GM21526 (cell line): ENCODE measurements around the gene OGFOD2.

ENCODE experiments used
- ATAC-seq: cut with Tn5 transposase; IDR thresholded peaks from one replicate; pipeline ENCODE4 v1.9.1; 2021; ENCODE audit warnings: moderate library complexity; ENCODE audit not compliant: unreplicated experiment, low FRiP score

OGFOD2 gene

GRCh38 chr12:122949816-122950675 lies 25.0 kb upstream of the OGFOD2 start:
- ATAC-seq: no peak

DNA sequence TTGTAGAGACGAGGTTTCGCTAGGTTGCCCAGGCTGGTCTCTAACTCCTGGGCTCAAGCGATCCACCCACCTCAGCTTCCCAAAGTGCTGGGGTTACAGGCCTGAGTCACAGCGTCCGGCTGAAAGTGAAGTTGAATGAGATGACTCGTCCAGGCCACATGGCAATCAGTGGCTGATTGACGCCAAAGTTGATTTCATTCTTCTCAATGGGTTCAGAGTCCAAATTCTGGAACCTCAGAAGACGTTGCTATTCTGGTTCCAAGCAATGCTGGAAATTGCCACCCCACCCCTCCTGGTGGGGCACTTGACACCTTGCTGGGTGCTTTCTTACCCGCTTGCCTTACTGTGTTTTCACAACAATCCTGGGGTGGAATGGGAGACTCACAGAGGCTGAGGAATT lies 23.6 kb upstream of the OGFOD2 start:
- no peak for ATAC-seq

- ATAC-seq: peak; percentile 71
These were observed 22.8 kb upstream of the OGFOD2 start for GRCh38 chr12:122951979-122952892.

- ATAC-seq: no peak
These were observed 19.9 kb upstream of the OGFOD2 start for GRCh38 chr12:122955156-122955555.

DNA sequence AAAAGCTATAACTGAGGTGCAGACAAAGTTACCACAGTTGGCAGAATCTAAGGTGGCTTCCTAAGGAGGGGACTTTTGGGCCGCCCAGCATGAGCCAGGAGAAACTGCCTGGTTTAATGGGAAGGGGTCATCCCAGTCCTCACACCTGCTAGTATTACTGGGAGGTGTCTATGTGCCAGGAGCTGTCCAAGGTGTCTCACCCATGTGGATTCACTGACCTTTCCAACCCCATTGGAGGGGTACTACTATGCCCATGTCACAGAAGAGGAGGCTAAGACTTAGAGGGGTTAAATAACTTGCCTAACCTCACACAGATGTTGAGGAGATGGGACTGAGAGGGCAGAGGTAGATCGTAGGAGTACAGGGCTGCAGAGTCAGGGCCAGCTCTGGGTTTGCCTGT lies 19.0 kb upstream of the OGFOD2 start:
- no peak for ATAC-seq

DNA sequence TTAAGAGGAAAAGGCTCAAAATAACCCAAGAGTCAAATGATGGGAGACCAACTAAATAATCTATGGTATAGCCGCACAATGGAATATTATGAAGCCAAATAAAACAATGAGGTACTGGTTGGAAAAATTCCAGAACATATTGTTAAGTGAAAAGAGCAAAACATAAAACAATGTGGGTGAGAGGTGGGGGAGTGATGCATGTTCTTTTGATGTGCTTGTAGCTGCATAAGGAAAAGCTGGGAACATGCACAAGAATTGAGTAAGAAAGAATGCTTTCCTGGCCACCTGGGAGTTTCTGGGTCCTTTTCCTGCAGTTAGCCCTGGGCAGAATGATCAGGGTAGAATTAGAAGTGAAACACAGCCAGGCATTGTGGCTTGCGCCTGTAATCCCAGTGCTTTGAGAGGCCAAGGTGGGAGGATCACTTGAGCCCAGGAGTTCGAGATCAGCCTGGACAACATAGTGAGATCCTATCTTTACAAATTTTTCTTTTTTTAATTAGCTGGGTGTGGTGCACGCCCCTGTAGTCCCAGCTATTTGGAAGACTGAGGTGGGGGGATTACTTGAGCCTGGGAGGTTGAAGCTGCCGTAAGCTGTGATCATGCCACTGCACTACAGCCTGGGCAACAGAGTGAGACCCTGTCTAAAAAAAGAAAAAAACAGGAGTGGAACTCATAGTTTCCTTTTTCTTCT lies 16.7 kb upstream of the OGFOD2 start:
- no peak for ATAC-seq

DNA sequence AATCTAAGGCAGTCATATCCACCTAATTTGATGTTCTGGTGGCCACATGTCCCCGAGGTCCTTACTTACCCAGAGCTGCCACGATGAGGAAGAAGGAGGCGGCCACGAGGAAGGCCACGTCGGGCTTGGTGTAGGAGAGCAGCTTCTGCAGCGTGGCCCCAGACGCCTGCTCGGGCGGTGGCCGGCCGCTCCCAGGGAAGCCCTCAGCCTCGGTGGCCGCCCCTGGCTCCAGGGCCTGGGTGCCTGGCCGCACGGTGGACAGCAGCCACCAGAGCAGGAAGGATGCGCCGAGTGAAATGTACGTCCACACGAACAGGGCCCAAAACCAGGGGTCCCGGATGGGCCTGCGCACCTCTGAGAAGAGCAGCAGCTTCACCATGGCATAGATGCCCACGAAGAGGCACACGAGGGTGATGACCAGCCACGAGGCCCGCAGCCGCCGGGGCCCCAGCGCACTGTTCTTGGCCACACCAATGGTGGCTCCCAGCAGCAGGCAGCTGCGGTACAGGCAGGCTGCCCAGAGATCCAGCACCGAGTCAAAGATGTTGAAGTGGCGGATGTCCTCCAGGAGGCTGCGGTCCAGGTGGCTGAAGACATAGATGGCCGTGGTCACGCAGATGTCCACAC lies 15.4 kb upstream of the OGFOD2 start:
- ATAC-seq: no peak

DNA sequence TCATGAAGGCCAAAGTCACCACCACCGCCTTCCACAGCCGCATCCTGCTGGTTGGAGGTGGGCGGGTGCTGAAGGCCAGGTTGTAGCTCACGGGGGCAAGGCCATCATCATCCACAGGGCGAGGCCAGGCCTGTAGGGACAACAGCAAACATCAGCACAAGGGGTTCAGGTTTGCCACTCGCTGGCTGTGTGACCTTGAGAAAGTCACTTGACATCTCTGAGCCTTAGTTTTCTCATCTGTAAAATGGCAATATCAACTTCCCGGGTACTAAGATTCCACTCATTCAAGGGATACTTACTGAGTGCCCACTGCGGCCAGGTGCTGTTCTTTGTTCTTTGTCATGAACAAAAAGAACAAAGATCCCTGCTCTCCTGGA lies 14.9 kb upstream of the OGFOD2 start:
- ATAC-seq: no peak

- no peak for ATAC-seq
These were observed 13.3 kb upstream of the OGFOD2 start for GRCh38 chr12:122961531-122962329.

DNA sequence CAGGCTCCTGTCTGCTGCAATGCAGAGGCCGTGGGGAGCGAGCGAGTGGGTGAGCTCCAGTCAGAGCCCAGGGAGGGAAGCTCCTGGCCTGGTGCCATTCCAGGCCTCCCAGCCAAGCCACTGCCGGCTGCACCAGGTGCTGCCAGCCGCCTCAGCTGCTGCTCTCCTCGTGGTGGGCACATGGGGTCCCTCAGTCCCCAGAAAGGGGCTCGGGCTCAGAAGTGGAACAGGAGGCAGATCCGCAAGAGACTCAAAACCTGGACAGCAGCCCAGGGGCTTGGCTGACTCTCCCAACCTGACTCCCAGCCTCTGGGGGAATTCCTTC lies 11.1 kb upstream of the OGFOD2 start:
- no peak for ATAC-seq

DNA sequence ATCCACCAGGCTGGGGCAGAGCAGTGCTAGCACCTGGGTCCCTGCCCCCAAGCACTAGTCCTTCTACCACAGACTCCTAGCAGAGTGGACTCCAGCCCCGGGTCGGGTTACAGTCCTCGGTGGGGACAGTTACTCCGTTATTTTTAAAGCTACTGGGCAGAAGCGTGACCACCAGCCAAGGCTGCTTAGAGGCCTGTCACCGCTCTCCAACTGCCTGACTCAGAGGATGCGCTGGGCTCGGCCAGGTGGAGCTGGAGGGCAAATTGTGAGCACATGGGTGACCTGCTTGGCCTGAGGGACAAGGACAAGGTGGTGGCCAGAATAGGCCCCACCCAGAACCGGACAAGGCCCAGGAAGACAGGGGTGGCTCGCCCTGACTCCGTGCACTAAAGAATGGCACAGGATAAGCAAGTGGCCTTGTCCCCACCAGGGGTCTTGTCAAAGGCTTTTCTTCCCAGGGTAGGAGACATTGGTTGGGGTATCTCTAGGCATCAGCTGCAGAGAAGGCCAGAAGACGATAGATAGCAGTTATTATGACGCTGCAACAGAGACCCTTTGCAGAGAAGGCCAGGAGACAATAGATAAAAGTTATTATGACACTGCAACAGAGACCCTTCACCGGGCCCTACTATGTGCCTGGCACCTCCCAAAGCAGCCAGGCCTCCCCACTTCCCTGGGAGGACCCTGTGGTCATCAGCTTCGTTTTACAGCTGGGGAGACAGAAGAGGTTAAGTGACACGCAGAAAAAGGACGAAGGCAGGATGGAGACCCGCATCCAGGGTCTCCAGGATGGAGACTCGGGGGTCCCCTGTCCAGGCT lies 10.4 kb upstream of the OGFOD2 start:
- no peak for ATAC-seq

DNA sequence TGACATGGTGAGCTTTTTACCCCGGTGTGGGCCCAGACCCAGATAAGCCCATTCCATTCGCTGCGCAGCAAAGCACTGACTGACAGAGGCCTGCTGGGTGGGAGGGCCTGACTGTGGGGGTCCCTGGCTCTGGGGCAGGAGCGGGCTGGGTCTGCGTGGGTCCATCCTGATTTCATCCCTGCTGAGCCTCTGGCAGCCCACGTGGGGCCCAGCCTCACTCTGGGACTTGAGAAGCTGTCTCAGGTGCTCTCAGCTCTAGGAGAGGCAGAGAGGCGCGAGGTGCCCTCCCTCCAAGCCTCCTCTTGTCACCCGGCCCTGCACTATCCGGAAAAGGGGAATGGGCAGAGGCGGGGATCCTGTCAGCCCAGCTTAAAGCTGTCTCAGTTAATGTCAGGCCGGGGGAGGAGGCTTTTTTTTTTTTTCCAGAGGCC lies 9.7 kb upstream of the OGFOD2 start:
- ATAC-seq: no peak

DNA sequence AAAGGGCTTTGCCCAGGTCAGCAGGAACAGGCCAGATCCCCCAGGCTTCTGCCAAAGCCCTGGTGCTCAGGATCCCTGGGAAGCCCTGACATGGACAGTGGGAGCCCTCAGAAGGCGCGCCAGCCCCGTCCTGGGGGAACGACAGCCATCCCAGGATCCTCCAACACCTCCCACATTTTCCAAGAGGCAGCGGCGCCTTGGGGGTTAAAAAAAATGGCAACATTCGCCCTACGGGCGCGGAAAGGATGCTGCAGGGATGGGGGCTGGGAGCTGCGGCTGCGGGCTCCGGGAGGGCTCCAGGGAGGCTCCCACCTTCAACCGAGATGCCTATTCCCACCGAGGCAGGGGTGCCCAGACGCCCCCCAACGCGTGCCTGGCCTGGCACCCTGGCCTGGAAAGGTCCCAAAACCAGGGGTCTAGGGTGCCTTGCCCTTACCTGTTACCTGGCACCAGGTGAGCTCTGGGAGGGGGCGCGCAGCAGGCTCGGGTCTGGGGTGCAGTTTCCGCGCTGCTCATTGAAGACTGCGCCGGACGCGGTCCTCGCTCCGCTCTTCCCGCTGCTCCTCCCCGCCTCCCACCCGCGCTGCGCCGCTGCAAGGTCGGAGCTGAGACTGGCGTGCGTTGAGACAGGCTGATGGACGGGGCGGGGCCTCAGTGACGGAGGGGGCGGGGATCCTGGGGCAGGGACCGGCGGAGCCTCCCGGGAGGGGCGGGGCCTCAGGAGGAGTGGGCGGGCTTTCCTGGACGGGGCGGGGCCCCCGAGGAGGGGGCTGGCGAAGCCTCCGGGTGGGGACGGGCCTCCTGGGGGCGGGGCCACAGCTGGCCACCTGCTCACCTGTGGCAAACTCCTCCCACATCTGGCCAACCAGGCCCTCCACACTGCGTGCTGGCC lies 8.9 kb upstream of the OGFOD2 start, which contains the start of gene ABCB9:
TSS of gene ABCB9 (minus strand) at position 613 of the 892 bp plus-strand sequence. CDS start 6,228 bp downstream, outside the sequence.
- ATAC-seq: peak; percentile 47

GRCh38 chr12:122966743-122967550 lies 8.1 kb upstream of the OGFOD2 start:
- no peak for ATAC-seq

DNA sequence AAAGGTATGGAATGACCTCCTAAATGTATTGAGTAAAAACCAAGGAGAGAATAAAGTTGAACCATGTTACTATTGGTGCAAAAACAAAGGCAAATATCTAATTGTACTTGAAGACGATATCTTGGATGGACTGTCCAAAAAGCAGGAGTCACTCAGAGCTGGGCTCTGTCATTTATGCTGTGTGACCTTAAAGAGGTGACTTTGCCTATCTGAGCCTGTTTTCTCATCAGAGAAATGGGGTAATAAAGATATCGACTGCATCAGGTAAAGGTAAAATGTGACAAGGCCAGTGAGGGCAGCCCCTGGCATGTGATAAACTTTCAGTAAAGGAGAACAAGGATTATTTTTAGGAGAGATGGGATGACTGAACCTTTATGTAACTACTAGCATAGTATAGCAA lies 6.9 kb upstream of the OGFOD2 start:
- ATAC-seq: no peak

GRCh38 chr12:122969676-122970075 lies 5.4 kb upstream of the OGFOD2 start:
- ATAC-seq: no peak

GRCh38 chr12:122974274-122974891 lies 661 bp upstream of the OGFOD2 start:
- ATAC-seq: peak; percentile 69
